Stimulated activated CD4-positive, alpha-beta T cell treated with anti-CD3 and anti-CD28 coated beads, Interleukin-4, amount 100 ng/mL, for 24 hours (primary cell): ENCODE results near the gene CDK6.
A peak's percentile ranks its signal among the peaks of the same experiment; 100 is the strongest.

ENCODE experiments used
- DNase-seq: peaks from one replicate; pipeline ENCODE4 v3.0.0-alpha.2; 2020

CDK6 gene

GRCh38 chr7:92636018-92636560 is 200.3 kb downstream of the CDK6 start:
- DNase-seq = no peak

DNA sequence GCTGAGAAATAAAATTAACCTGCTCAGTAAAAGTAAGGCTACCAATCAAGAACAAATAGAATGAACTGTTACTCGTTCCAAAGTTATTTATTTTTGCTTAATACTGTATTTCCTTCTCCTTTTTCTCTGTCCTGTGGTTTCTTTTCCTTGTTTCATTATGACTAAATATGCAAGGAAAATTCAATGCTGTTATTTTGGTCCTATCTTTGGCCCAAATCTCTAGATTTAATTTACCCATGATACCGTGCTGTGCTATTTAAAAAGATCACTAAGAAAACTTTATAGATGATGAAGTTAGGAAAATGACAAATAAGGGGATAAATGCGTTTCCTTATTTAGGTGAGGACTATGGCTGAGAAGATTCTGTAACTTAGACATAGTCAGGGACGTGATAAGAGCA is 200.8 kb downstream of the CDK6 start:
- no peak for DNase-seq

GRCh38 chr7:92634924-92635519 is 201.4 kb downstream of the CDK6 start:
- peak; percentile 44 for DNase-seq

DNA sequence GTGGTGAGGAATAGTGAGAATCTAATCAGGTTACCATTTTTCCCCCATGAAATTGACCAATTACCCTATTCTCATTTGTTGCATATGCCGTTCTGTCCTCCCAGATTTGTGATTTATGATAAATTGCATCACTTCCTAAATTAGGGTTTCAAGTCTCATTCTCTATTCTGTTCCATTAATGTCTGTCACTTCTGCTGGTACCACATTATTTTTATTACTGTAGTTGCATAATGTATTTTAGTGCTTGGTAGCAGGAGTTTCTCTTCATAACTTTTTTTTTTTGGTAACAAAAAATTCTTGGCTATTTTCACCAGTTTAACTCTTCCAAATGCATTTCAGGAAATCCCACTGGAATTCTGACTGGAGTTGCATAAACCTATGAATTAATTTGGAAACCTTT is 202.2 kb downstream of the CDK6 start:
- DNase-seq = no peak

- peak; percentile 63 for DNase-seq
Observed at GRCh38 chr7:92633211-92633906, 203.0 kb downstream of the CDK6 start.

- no peak for DNase-seq
Observed at GRCh38 chr7:92632791-92633190, 203.6 kb downstream of the CDK6 start.

DNA sequence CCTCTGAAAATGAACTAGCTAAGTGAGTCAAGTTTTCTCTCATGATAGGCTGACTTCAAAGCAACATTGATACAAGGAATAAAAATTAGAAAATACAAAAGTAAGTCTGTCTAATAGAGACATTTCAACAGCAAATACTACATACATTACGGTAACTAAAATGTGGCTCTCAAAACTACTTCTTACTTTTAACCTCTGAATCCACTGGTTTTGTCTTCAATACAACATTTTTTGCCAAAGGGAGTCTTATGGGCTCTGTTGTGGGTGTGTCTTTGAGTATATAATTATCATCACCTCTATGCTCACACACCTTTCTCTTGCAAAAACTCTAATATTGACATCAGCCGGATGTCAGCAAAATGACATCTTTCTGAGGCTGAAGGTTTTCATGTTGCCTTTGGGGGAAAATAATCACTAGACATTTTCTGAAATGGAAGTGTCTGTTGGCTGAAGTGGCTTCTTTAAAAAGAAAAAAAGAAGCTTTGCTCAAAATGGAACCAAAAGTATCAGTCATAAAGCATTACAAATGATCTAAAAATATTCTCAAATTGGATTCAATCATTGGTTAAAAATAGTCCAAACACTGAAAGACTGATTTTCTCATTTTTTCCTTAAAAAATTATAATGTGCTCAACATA is 204.4 kb downstream of the CDK6 start:
- DNase-seq = no peak

- peak; percentile 76 for DNase-seq
Observed at GRCh38 chr7:92631067-92631849, 205.1 kb downstream of the CDK6 start.

GRCh38 chr7:92629779-92630178 is 206.6 kb downstream of the CDK6 start:
- DNase-seq = no peak

DNA sequence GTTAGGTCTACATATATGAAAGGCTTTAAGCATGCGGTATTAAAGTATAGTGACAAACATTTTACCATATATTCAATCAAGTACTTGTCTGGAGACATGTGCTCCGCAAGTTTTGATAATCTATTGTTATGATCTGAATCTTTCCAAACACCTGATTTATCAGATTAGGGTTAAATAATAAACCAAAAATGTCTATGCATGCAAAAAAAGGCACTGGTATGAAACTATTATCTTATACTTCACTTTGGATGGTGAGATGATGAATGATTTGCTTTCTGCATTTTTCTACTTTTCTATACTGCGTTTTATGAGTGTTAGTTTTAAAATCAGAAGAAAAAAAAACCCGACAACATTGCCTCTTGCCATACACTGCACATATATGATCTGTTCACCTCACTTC is 208.4 kb downstream of the CDK6 start:
- DNase-seq = no peak

DNA sequence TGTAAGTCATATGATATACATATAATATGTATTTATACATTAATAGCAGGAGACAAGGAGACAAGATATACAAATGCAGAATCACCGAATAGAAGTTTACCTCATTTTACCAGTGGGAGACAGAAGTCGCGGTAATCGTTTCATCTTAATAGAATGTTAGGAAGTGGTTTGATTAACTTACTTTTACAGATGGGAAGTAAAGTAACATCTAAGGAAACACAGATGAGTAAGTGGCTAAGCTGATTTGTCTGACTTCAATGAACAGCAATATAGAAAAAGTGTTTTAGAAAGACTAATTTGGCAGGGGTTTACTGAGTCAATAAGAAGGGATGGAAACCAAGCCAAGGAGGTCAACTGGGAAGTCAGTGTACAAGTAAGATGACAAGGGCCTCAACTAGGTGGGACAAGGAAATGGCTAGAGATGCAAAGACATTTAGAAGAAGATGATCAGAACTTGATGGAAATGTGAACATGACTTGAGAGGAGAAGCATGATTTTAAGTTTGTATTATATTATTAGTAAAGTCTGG is 210.0 kb downstream of the CDK6 start:
- no peak for DNase-seq

- no peak for DNase-seq
Observed at GRCh38 chr7:92625617-92626016, 210.8 kb downstream of the CDK6 start.

- DNase-seq = no peak
Observed at GRCh38 chr7:92624298-92624996, 211.9 kb downstream of the CDK6 start.

DNA sequence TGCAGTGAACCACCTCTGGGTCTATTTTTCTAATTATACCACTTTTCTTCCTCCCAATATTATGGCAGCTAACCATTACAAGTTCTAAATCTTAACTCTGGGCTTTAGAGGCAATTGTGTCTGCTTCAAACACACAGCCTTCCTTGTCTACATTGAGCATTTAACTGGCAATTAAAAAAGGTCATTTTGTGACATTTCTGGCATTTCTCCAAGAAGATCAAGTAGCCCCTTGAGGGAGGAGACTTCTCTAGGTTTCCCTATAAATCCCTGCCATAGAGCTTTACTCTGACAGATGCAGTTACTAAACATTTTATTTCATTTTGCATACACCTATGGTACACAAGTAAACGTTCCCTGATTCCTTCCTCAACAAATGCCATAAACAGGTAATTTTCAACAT is 212.8 kb downstream of the CDK6 start:
- no peak for DNase-seq

DNA sequence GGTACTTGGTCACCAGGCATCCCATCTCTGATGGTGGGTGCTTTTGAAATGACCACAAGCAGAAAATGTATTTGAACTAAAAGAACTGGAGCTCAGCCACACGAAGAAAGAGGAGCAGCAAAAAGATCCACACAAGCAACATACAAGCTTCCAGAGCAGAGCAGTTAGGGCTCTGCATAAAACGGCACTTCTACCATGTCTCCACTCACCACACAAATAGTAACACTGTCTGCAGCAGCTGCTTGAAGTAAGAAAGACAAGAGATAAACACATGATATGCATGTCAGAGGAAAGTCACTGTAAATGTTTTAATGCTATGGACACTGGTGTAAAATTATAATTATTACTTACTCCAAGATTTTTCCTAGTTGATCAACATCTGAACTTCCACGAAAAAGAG is 213.7 kb downstream of the CDK6 start:
- no peak for DNase-seq

DNA sequence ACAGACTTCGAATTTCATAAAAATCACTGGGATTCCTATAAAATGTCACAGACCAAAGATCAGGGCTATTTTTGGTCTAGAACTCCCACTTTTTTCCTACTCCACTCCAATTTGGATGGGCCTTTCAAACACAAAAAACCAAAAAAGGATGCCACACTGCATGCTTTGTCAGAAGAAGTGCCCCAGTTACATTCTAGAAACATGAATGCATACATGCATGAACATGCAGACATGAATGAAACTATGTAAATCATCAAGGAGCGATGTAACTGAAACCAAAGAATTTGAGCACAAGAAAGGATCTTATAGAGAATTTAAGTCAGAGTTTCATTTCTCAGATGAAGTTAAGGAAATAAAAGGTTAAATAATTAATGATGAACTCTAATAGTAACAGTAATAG is 214.3 kb downstream of the CDK6 start:
- DNase-seq = no peak

DNA sequence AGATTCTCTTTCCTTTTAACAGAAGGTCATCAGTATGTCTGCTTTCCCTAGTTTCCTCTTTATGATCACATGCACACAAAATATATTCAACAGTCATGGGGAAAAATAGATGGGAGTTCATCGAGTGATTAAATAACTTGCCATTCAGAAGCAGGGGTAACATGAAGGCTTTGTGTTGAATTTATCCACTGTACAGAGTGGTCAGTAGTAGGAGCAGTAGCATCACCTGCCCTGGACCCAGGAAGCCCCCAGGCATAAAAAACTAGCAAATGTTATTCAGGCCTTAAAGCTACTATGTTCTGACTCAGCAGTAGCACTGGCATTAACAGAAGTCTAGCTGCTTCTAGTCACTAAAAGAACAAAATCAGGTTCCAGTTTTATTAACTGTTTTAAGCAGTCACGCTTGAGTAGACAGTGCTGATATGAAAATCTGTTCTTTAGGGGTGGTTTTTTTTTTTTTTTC is 214.8 kb downstream of the CDK6 start:
- DNase-seq = no peak

DNA sequence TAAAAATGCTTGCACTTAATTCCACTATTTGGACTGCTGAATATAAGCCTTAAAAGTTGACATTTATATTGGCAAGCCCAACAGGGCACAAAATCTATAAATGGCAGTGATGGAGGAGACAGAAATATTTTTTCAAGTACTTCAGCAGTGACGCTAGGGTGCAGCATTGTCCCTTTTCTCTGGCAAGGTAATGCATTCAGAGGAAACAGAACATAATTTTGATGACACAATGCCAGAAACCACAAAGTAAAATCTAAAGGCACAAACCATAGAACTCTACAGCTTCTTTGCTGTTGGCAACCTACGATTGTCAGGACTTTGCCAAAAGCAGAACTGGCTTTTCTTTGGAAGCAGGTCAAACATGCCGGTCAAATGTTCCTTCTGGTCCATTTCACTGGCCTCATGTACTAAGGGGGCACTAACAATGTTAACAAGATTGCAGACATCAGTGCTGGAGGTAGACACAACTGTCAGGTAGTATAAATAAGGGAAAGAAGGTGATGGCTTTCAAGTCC is 215.3 kb downstream of the CDK6 start:
- DNase-seq = peak; percentile 87

- DNase-seq = no peak
Observed at GRCh38 chr7:92615861-92616260, 220.5 kb downstream of the CDK6 start.

- no peak for DNase-seq
Observed at GRCh38 chr7:92614660-92615174, 221.7 kb downstream of the CDK6 start.

GRCh38 chr7:92613720-92614119 is 222.7 kb downstream of the CDK6 start:
- no peak for DNase-seq

GRCh38 chr7:92613214-92613613 is 223.2 kb downstream of the CDK6 start:
- DNase-seq = no peak
